Astrocyte (in vitro differentiated cells and primary cell): ENCODE results near the gene PLEKHM3. TPM values are rescaled to one million over a fixed set of nuclear protein-coding genes. Genes with fewer than 3 reads are reported as not detected.

Experiments
- DNase-seq: peaks from one replicate; pipeline ENCODE4 v3.0.0-alpha.2; 2010; ENCODE audit warnings: low read depth
- FAIRE-seq: peaks from 2 replicates; lab custom pipeline; 2011; peaks lifted over from hg19 to GRCh38; lab: Jason Lieb, UNC
- H2AFZ ChIP-seq: 2 replicates; pipeline ENCODE4 v1.6.0; 2012; ENCODE audit warnings: low read depth, low read length, inconsistent platforms
- H3K27ac ChIP-seq: 2 replicates; pipeline ENCODE4 v1.5.1; 2011; ENCODE audit warnings: low read depth, low read length, inconsistent platforms
- H3K27me3 ChIP-seq: 2 replicates; pipeline ENCODE4 v1.6.0; 2011; ENCODE audit warnings: low read length, inconsistent platforms; ENCODE audit not compliant: insufficient read depth
- H3K36me3 ChIP-seq: 2 replicates; pipeline ENCODE4 v1.5.1; 2011; ENCODE audit warnings: low read length, inconsistent platforms; ENCODE audit not compliant: insufficient read depth
- H3K4me1 ChIP-seq: 2 replicates; pipeline ENCODE4 v1.5.1; 2011; ENCODE audit warnings: low read length, inconsistent platforms; ENCODE audit not compliant: insufficient read depth
- H3K4me2 ChIP-seq: 2 replicates; pipeline ENCODE4 v1.6.0; 2012; ENCODE audit warnings: low read length, inconsistent platforms
- H3K4me3 ChIP-seq: 2 replicates; pipeline ENCODE4 v1.5.1; 2011; ENCODE audit warnings: low read depth, mild to moderate bottlenecking, low read length, inconsistent platforms; ENCODE audit not compliant: insufficient read depth
- H3K79me2 ChIP-seq: 2 replicates; pipeline ENCODE4 v1.6.0; 2012; ENCODE audit warnings: mild to moderate bottlenecking, low read length, inconsistent platforms; ENCODE audit not compliant: insufficient read depth
- H3K9ac ChIP-seq: 2 replicates; pipeline ENCODE4 v1.6.0; 2012; ENCODE audit warnings: mild to moderate bottlenecking, low read length, inconsistent platforms
- H3K9me3 ChIP-seq: 2 replicates; pipeline ENCODE4 v1.5.1; 2012; ENCODE audit warnings: low read depth, mild to moderate bottlenecking, low read length, inconsistent platforms; ENCODE audit not compliant: insufficient read depth
- H4K20me1 ChIP-seq: 2 replicates; pipeline ENCODE4 v1.6.0; 2012; ENCODE audit warnings: low read length, inconsistent platforms; ENCODE audit not compliant: insufficient read depth
- H3K27ac Mint-ChIP-seq: one replicate; pipeline ENCODE4 v1.8.0; 2021; ENCODE audit warnings: mild to moderate bottlenecking, mixed read lengths; ENCODE audit not compliant: unreplicated experiment
- H3K27me3 Mint-ChIP-seq: one replicate; pipeline ENCODE4 v1.8.0; 2021; ENCODE audit warnings: low read depth, mixed read lengths; ENCODE audit not compliant: unreplicated experiment
- H3K36me3 Mint-ChIP-seq: one replicate; pipeline ENCODE4 v1.8.0; 2021; ENCODE audit warnings: low read depth, mixed read lengths; ENCODE audit not compliant: unreplicated experiment
- H3K4me1 Mint-ChIP-seq: one replicate; pipeline ENCODE4 v1.8.0; 2021; ENCODE audit warnings: low read depth, mixed read lengths; ENCODE audit not compliant: unreplicated experiment
- H3K4me3 Mint-ChIP-seq: one replicate; pipeline ENCODE4 v1.8.0; 2021; ENCODE audit warnings: mild to moderate bottlenecking, moderate library complexity, mixed read lengths; ENCODE audit not compliant: unreplicated experiment
- H3K9me3 Mint-ChIP-seq: one replicate; pipeline ENCODE4 v1.8.0; 2021; ENCODE audit warnings: mild to moderate bottlenecking, mixed read lengths; ENCODE audit not compliant: unreplicated experiment
- CTCF ChIP-seq: IDR thresholded peaks from 2 replicates; pipeline ENCODE4 v1.5.1; 2011; ENCODE audit warnings: low read depth, mild to moderate bottlenecking, inconsistent platforms, low read length, moderate library complexity; ENCODE audit not compliant: insufficient read depth
- EZH2 ChIP-seq: IDR thresholded peaks from 2 replicates; pipeline ENCODE4 v1.6.1; 2012; ENCODE audit warnings: mild to moderate bottlenecking, low read length, inconsistent platforms; ENCODE audit not compliant: insufficient read depth
- total RNA-seq: library from RNA; stranded (reverse); gene quantifications from 2 replicates; pipeline ENCODE4 v1.2.1, GENCODE V29; 2021

PLEKHM3 gene
- total RNA-seq, 1 donor from 2014 or later = 9.1 TPM

- no peak for TF ChIP-seq CTCF
- no peak for TF ChIP-seq EZH2
- Histone ChIP-seq H3K4me1 (peaks cover 7% of the 10 kb centered on the region), H3K4me3 (no peak overlapping the region), H3K27ac (no peak overlapping the region), H3K9ac (no peak overlapping the region), H3K4me2 (no peak overlapping the region), H3K27me3 (no peaks in the 10 kb centered on the region), H3K36me3 (no peaks in the 10 kb centered on the region), H3K79me2 (no peaks in the 10 kb centered on the region), H2AFZ (no peak overlapping the region), H4K20me1 (no peaks in the 10 kb centered on the region), H3K9me3 (no peaks in the 10 kb centered on the region)
- no peaks in the 10 kb centered on the region for H3K4me1 Mint-ChIP-seq
- FAIRE-seq = no peak
- DNase-seq = no peak
- H3K4me3 Mint-ChIP-seq = no peak overlapping the region
- H3K36me3 Mint-ChIP-seq = peaks cover 3% of the 10 kb centered on the region
- H3K27ac Mint-ChIP-seq = no peak overlapping the region
- H3K9me3 Mint-ChIP-seq = no peaks in the 10 kb centered on the region
- peaks cover 3% of the 10 kb centered on the region for H3K27me3 Mint-ChIP-seq
Observed at GRCh38 chr2:207860685-207861084, 164.6 kb downstream of the PLEKHM3 start.

DNA sequence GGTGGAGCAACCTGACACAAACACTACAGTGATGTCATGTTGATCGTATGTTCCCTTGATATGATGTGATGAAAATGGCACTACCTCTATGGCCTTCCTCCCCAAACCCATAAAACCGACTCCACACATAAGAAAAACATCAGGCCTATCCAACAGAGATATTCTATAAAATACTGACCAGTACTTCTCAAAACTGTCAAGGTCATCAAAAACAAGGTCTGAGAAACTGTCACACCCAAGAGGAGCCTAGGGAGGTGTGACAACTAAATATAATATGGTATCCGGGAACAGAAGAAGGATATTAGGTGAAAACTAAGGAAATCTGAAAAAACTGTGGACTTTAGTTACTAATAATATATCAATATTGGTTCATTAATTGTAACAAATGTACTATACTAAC is 169.7 kb downstream of the PLEKHM3 start:
- peak overlapping the region; percentile 66 for H3K9ac ChIP-seq
- no peaks in the 10 kb centered on the region for H4K20me1 ChIP-seq
- Mint-ChIP-seq H3K36me3 (peaks cover 3% of the 10 kb centered on the region), H3K27ac (peak overlapping the region; percentile 75), H3K27me3 (no peaks in the 10 kb centered on the region), H3K4me1 (peaks cover 14% of the 10 kb centered on the region), H3K9me3 (no peaks in the 10 kb centered on the region), H3K4me3 (peak overlapping the region; percentile 37)
- H3K36me3 ChIP-seq = no peaks in the 10 kb centered on the region
- H3K4me3 ChIP-seq = no peak overlapping the region
- no peaks in the 10 kb centered on the region for H3K27me3 ChIP-seq
- H3K4me2 ChIP-seq = peak overlapping the region; percentile 56
- H2AFZ ChIP-seq = no peak overlapping the region
- no peaks in the 10 kb centered on the region for H3K79me2 ChIP-seq
- H3K27ac ChIP-seq = peak overlapping the region; percentile 86
- DNase-seq = no peak
- peaks cover 9% of the 10 kb centered on the region for H3K4me1 ChIP-seq
- peak; percentile 13 for FAIRE-seq
- H3K9me3 ChIP-seq = no peaks in the 10 kb centered on the region
- TF ChIP-seq EZH2 (no peak), CTCF (no peak)
